AG09319 (cell line): ENCODE measurements around the gene NCKIPSD.
A peak's percentile ranks its signal among the peaks of the same experiment; 100 is the strongest.

Experiments used
- DNase-seq: peaks from one replicate; pipeline ENCODE4 v3.0.0-alpha.2; 2010; ENCODE audit warnings: low read depth; ENCODE audit errors: extremely low read depth
- CTCF ChIP-seq: IDR thresholded peaks from 2 replicates; pipeline ENCODE4 v1.5.1; 2011; ENCODE audit warnings: low read depth, mild to moderate bottlenecking, inconsistent platforms, low read length, moderate library complexity

Gene NCKIPSD

GRCh38 chr3:48639944-48640606 lies 45.6 kb downstream of the NCKIPSD start:
- no peak for TF ChIP-seq CTCF
- DNase-seq: no peak

DNA sequence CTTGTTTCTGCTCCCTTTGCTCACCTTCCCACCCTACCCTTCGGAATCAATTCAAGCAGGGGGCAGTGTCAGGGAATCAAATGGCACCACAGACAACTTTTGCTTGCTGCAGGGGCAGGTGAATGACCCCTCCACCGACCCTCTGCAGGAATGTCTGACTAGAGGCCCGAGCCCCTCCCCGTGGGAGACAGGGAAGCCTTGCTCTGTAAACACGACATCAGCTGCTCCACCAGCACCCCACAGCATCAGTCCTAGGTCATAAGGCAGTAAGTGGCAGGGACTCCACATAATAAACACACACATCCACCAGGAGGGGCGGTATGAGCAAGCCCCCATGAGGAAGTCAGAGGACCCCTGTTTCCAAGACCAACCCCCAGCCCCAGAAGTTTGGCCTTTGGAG lies 48.4 kb downstream of the NCKIPSD start:
- no peak for DNase-seq
- TF ChIP-seq CTCF: no peak

GRCh38 chr3:48636149-48636655 lies 49.5 kb downstream of the NCKIPSD start:
- DNase-seq: no peak

GRCh38 chr3:48635222-48636021 lies 50.3 kb downstream of the NCKIPSD start, which contains the start of gene SLC26A6:
SLC26A6 (minus strand) TSS chr3:48635461; CDS start chr3:48635393, 68 bp downstream.
- peak; percentile 71 for TF ChIP-seq CTCF
- peak; percentile 86 for DNase-seq

More at GRCh38 chr3:48636149-48636655, 49.5 kb downstream of the NCKIPSD start:
- no peak for TF ChIP-seq CTCF

DNA sequence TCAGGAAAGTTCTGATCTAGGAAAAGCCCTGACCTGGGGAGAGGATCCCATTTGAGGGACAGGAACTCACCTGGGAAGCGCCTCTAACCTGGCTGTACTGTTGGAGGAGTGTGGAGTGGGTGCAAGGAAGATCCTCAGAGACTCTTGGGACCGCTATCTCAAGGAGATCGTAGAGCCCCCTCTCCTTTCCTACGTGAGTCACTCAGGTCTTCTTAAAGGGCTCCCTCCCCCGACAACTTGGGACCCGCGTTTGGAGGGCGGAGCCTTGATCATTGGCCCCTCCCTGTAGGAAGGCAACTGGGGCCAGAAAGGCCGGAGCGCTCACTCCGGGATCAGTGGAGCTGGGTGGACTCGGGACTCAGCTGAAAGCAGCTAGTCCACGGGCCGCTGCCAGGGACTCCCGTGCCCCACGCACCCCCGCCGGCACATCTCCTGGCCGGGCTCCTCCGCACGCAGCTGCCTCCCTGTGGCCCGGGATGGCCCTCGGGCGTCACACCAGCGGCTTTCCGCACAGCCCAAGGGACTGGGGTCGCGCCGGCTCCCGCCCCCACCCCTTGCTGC lies 51.0 kb downstream of the NCKIPSD start:
- DNase-seq: peak; percentile 5
- TF ChIP-seq CTCF: no peak

DNA sequence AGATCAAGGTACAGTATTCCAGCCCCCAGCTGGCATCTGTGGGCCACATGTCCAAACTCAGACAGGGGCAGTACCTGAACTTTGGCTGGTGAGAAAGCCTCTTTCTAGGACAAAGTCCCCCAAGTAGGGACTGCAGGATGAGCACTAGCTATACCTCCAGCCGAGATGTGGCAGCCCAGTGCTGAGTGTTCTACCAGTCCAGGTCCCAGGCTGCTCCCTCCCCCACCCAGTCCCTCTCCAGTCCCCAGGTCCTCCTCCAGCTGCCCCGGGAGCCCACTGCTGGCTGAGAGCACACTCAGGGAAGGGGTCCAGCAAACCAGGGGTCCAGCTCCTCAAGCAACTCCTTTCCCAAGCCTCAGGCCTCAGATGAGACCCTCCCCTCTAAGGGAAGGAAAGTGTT lies 52.0 kb downstream of the NCKIPSD start:
- DNase-seq: no peak

More for the DNA sequence above, 52.0 kb downstream of the NCKIPSD start:
- TF ChIP-seq CTCF: no peak
